GM12801 (cell line): ENCODE measurements around the gene SLC37A4.

ENCODE experiments used
- CTCF ChIP-seq: IDR thresholded peaks from one replicate; pipeline ENCODE4 v1.5.1; 2011; ENCODE audit warnings: control low read depth; ENCODE audit not compliant: insufficient read length; ENCODE audit errors: extremely low read depth

Gene SLC37A4

DNA sequence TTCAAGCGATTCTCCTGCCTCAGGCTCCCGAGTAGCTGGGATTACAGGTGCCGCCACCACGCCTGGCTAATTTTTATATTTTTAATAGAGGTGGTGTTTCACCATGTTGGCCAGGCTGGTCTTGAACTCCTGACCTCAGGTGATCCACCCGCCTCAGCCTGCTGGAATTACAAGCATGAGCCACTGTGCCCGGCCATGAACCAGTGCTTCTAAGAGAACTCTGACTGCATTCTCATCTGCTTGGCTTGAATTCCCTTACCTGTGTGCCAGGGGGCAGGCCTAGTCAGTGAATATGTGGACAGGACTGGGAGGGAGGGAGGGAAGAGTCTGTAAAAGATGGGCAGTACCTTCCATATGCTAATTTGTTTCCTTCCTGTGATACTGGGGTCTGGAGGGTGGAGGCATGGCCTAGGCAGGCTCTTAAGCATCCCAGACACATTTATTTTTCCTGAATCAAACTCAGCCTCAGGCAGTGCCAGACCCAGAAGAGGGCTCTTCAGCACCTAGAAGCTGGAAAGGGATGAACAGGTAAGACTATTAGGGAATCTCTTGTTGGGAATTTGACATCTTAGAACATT lies 19.1 kb downstream of the SLC37A4 start:
- TF ChIP-seq CTCF: no peak

DNA sequence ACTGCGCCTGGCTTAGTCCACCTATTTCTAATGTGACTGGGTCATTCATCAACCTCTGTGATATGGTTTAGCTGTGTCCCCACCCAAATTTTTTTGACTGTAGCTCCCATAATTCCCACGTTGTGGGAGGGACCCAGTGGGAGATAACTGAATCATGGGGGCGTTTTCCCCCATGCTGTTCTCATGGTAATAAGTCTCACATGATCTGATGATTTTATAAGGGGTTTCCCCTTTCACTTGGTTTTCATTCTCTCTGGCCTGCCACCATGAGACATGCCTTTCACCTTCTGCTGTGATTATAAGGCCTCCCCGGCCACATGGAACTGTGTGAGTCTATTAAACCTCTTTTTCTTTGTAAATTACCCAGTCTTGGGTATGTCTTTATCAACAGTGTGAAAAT lies 24.0 kb downstream of the SLC37A4 start:
- no peak for TF ChIP-seq CTCF

DNA sequence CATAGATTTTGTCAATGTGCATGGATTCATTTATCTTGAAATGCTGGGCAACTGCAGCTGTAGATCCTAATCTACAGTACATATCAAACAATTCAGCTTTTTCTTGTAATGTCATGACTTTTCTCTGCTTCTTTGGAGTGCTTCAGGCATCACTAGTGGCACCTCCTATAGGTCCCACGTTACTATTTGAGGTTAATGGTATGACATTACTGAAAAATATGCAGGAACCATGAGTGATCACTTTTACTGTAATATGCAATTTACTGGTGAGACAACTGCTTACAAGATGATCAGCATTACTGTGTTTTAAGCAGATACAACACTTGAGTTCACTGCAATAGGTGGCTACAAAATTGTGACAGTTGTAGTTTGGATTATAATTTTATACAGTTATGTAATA lies 29.8 kb downstream of the SLC37A4 start:
- no peak for TF ChIP-seq CTCF

DNA sequence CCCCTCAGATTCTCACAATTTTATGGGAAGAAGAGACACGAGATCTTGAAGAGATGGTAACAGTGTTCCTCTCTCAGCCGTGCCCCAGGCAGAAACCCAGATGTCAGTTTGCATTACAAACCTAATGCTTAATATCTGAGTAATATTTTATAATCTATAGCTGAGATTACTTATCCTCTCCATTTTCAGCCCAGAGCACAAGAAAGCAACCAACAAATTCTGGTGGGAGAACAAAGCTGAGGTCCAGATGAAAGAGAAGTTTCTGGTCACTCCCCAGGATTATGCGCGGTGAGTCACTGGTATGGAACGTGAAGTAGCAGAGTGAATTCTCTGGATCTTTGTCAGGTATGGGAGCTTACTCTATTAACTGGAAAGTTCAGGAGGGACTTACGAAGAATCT lies 31.9 kb downstream of the SLC37A4 start:
- TF ChIP-seq CTCF: no peak

- TF ChIP-seq CTCF: no peak
These were observed 32.3 kb downstream of the SLC37A4 start for GRCh38 chr11:118998388-118998717.

DNA sequence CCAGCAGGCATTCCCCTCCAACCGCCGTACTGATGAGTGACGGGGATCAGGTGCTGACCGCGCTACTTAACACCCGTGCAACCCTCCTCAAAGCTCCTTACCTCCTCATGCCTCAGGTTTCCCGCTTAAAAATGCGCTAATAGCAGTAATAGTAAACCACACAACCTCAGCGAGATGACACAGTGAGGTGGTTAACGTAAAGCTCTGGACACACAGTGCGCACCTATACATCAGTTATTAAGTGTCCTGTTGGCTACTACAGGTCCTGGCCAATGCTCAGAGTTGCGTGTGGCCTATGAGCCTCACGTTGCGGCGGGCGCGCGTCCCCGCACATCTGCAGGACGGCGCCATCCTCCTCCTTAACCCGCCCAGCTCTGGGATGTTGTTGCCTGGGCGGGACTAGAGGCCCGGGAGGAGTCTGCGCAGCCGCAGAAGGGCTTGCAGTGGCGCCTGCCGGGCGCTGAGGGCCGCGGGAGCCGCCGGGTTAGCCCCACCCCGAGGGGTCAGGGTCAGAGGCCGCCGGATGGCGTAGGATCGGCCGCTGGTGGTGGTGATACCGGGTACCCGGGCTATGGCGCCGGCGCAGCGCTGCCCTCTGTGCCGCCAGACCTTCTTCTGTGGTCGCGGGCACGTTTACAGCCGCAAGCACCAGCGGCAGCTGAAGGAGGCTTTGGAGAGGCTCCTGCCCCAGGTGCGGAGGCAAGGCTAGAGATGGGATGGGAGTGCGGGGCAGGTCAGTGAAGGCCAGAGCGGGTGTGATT lies 32.9 kb downstream of the SLC37A4 start, which contains the start of gene CENATAC:
TSS of gene CENATAC (plus strand) at position 512 of the 761 bp plus-strand sequence. CDS start at position 572, 60 bp downstream.
- no peak for TF ChIP-seq CTCF

DNA sequence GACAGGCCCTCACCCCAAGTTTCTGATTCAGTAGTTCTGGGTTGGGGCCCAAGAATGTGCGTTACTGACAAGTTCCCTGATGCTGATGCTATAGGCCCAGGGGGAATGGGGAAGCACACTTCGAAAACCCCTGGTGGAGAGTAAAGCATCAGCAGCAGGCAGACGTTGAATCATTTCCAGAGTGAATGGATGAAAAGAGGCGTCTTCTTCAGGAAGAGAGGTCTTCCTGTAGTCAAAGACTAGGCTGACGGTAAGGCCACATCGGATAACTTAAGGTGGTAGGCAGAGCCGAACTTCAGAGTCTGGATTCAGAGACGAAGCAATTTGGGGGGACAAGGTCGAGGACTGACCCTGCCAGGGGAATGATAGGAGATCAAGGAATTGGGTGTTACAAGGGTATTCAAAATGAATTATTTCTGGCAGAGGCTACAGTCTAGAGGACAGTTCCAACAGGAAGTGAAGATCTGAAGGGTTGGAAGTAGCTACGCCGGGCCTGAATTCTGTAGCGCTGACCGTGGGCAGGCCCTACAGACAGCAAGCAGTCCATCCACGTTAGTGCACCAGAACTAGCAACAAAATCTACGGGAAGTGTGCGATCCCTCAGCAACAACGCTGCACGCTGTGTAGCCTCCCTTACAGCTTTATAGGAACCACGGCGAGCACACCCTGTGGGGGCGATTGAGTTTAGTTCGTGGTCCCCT lies 33.6 kb downstream of the SLC37A4 start:
- TF ChIP-seq CTCF: no peak
